Measurements from ENCODE around the gene LPAR6.
"Not testable (repeated sequence)": the region's sequence is repeated elsewhere in the genome, so short reads cannot be mapped to it uniquely, and the experiment has no call there.

LPAR6 gene, protein sequence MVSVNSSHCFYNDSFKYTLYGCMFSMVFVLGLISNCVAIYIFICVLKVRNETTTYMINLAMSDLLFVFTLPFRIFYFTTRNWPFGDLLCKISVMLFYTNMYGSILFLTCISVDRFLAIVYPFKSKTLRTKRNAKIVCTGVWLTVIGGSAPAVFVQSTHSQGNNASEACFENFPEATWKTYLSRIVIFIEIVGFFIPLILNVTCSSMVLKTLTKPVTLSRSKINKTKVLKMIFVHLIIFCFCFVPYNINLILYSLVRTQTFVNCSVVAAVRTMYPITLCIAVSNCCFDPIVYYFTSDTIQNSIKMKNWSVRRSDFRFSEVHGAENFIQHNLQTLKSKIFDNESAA

DNA sequence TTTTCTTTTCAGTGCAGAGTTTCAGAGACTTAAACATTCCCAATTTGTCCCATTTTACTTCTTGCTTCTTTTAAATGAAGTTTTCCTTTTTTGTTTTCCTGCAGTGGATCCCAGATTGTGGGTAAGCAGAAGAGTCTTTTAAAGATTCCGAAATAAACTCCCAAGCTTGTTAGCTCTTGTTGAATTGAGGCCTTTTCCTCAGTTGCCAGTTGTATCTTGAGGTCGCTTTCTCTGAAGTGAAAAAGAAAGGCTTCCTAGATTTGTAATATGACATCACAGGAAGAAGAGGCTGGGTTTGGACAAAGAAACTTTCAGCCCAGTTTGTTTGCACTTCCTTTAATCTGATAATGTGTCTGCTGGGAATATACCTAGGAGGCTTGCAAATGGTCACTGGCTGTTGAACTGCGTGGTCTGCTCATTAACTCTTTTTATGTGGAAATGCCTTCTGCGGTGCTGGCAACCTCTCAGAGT, at the start of gene LPAR6:
Gene LPAR6, minus strand, starts transcription at position 233 of the 471 bp plus-strand sequence. CDS start 690 bp downstream, outside the sequence.
- no peak for DNase-seq

DNA sequence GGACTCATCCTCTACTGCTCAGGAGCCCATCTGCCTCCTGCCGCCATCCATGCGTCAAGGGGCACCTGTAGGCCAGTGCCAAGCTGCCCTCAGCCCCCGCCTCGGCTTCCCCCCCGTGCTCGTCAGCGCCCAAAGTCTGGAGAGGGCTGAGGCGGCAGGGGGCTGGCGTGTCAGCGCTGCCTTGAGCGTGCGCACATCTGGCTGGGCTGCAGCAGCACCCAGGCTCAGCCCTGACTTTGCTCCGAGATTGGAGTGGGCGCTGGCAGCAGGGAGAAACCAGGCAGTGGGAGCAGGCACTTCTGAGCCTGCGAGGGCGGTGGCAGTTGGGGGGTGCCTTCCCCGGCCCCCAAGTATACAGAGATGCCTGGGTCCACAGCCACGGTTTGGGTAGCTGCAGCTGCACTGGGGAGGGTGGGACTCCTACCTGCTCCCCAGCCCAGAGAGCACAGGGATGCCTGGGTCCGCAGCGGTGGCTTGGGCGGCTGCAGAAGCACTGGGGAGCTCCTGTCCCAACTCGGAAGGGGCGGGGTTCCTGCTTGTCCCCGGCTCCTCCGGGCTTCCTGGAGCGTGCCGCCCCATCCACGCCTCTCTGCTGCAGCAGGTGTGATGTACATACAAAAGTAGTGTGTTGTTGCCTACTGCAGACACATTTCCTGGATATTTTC, 44.8 kb upstream of the LPAR6 start:
- DNase-seq, result no peak

DNA sequence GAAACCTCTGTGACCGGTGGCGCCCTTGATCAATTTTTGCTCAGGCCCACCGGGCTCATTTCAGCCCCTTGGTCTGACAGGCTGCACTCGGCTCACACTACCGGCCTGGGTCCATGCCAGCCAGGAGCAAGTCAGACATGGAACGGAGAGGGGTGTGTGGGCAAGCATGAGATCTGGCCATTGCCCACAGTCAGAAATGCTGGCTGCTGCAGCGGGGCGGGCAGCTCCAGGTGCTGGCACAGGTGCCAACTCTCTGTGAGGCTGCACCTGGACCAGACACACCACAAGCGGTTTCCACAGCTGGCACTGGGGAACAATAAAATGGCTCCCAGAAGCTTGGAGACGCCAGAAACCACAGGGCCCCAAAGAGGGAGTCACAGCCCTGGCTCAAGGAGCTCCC, 43.6 kb upstream of the LPAR6 start:
- DNase-seq, result no peak

DNA sequence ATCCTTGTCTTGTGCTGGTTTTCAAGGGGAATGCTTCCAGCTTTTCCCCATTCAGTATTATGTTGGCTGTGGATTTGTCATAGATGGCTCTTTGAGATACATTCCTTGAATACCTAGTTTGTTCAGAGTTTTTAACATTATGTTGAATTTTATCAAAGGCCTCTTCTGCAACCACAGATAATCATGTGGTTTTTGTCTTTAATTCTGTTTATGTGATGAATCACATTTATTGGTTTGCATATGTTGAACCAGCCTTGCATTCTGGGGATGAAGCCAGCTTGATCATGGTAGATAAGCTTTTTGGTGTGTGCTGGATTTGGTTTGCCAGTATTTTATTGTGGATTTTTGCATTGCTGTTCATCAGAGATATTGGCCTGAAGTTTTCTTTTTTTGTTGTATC, 38.3 kb upstream of the LPAR6 start:
- not testable (repeated sequence) for DNase-seq

DNA sequence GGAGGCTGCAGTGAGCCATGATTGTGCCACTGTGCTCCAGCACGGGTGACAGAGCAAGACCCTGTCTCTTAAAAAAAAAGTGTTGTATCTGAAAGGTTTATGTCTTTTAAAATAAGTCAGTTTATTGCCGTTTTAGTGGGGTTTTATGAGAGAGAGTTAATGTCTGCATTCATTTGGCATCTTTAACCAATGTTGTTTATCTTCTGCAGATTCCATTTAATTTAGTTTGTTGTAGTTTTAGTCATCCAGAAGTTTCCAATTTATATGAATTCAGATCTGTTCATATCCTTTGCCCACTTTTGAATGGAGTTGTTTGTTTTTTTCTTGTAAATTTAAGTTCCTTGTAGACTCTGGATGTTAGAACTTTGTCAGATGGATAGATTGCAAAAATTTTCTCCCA, 36.7 kb upstream of the LPAR6 start:
- no peak for DNase-seq

DNA sequence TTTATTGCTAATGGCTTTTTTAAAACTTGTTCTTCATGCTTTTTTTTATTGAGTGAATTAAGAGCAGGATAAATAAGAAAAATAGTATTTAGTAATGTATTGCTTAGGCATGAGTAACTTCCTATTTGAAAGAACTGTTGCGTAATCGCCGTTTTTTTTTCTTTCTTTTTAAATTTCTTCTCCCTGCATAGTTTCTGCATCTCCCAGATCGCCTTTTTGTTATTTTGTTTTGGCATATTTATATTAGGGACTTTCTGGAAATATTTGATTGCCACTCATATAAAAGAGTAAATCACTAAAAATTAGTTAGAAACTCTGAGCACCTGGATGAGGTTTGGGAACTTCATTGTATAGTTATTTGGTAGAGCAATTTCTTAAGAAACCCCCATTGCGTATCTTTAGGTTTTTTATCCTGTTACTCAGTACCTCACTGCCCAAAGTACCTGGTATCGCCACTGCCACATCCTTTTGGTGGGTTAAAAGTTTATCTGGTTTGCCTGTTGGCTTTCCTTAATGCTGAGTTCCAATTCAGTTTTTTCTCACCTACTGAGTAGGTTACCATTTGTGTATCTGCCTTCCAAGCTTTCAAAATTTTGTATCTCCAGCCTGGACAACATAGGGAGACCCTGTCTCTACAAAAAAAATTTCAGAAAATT, 36.2 kb upstream of the LPAR6 start:
- no peak for DNase-seq

DNA sequence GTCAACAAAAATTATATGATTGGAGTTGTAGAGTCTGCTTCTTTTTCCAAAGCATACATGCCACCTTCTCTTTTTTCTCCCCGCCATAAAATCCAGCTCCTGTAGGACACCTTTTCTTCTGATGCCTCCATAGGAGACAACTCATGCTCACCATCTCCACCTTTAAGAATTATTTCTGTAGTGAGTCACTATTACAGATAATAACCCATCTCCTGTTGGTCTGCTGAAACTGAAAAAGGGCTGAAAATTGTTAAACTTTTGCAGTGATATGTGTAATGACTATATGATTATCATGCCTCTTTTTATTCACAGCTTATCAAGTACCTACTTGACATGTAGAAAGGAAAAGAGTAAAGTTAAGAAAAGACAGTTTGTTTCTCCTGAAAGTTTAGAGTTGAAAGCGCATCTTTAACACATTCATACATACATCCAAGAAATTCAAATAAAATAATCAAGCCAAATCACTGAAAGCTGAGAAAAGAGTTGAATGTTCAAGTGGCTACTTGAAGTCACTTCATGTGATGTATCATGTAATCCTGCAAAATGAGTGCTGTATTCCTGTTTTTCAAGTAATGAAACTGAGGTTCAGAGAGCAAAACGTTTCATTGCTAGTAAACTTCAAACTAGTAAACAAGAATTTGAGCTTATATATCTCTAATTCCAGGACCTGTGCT, 35.5 kb upstream of the LPAR6 start:
- no peak for DNase-seq

DNA sequence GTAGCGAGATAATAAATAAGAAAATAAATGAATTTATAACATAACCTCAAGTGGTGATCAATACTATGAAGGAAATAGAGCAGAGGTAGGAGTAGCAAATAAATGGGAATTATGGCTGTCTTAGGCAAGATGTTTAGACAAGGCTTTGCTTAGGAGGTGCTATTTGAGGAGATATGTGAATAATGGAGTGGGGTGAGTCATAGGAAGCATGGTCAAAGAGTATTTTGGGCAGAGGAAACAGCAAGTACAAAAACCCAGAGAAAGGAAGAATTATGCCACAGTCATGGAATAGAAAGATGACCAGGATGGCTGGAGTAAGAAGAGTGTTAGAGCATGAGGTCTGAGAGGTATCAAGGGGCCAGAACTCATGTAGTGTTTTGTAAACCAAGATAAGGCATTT, 33.6 kb upstream of the LPAR6 start:
- no peak for DNase-seq

DNA sequence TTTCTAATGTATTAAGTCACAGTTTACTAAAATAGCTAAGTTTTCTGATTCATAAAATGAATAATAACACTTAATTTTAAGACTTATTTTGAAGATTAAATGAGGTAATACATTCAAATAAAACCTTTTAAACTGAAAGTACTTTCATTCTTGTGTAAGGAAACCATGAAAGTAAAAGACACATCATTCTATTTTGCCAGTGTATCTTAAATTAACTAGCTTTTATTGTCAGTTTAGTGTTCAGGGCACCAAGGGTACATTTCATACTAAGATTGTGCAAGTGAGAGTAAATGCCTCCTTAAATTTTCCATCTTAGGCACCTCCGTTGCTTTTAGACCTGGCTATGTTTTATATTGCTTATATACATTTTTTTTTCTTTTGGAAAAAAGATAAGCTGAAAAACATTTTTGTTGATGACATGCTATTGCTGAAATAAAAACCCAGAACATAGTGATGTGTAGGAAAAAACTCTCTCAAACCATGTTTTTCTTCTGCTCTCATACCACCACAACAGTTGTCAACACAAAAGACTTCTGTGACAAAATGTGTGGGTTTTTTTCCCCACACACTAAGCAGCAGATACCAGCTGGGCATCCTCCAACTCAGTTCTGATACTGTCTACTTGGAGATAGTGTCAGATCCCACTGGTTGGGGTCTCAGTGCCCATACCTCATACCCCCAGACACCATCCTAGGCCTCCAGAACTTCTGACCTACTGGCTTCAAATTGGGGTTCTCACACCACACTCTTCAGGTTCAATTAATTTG, 30.7 kb upstream of the LPAR6 start:
- DNase-seq, result no peak

DNA sequence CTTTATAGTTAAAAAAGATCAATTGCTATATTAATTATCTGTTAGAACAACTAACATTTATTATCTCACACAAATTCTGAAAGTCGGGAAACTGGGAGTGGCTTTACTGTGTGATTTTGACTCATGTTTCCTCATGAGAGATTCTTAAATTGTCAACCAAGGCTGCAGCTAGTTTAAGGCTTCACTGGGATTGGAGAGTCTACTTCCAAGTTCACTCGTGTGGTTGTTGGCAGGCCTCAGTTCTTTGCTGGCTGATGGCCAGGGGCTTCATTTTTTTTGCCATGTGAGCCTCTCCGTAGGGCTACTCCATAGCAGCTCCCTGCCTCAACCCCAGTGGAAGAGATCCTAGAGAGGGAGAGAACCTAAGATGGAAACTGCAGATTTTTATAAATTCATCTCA, 24.5 kb upstream of the LPAR6 start:
- no peak for DNase-seq

DNA sequence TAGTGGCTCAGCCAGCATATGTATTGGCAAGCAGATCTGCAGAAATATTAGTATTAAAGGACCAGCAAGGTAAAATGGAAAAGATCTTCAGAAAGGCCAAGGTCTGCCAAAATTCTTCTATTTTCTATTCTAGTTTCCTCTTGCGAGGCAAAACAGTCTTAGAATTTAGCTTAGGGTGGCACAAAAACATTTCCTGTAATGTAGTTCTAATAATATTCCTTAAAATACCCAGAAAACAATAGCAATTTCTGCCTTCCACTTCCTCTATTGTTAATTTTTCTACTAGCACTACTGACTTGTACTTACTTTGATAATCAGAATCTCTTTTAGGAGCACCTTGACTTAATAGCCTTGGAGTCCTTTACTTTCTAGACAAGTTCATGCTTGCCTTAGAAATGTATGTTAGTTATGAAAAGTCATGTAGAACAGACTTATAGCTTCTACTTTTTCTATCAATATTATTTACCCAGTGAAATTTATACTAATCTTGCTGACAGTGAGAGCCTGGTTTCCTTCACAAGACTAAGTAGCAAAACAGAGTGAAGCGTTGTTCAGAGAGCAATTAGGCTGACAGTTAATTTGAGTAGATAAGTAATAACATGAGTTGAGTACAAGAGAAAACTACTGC, 23.9 kb upstream of the LPAR6 start:
- DNase-seq, result no peak

DNA sequence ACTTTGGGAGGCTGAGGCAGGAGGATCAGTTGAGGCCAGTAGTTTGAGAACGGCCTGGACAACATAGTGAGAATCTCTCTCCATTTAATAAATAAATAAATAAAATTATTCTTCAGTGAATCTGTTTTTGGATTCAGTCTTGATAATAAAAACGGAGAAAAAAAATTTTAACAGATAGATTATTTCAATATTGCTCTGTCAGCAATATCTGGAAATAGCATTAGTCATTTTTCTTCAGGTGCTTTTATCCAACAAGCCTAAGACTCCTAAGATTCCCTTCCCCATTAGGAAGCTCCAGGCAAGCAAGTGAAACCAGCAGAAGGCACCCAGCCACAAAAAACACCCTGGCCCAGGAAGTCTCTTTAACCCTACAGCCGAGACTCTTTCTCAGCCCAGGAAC, 21.3 kb upstream of the LPAR6 start:
- no peak for DNase-seq

DNA sequence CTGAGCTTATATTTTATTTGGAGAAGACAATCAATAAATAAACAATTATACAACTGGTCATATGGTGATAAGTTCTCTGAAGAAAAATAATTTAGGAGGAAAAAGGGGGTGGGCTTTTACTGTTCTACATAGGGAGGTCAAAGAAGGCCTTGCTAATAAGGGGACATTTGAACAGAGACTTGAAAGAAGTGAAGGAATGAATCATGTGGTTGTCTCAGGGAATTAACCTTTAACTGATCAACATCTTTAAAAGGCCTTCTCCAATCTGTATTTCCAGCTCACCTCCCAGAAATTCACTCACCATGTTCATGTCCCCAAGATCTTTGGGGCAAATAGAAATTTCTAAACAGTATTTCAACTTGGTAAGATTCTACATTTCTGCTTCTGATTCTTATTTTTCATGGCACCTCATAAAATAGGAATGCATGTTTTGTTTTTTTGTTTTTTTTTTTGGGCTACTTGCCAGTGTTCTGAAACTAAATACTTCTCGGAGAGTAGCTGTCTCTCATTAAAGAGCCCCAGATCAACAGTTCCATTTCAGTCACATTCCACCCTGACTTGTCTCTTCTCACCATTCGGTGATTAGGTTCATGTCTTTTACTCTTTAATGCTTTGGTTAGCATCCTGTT, 19.2 kb upstream of the LPAR6 start:
- no peak for DNase-seq

DNA sequence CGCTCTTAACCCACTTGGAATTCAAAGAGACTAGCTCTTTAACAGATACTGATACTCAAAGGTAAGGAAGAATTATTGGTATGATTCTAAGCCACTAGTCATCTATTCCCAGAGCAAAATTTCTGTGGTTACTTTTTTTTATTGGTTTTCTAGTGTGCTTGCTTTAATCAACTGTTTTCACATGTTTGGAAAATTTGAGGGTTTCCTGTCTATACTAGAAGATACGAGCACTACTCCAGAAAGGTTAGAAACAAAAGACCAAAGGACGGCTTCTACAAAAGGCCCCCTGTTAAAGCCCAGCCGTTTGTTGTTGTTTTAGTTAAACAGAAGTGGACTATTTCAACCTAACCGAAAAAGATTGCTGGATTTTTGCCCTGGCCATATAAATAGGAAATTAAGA, 18.5 kb upstream of the LPAR6 start:
- no peak for DNase-seq

DNA sequence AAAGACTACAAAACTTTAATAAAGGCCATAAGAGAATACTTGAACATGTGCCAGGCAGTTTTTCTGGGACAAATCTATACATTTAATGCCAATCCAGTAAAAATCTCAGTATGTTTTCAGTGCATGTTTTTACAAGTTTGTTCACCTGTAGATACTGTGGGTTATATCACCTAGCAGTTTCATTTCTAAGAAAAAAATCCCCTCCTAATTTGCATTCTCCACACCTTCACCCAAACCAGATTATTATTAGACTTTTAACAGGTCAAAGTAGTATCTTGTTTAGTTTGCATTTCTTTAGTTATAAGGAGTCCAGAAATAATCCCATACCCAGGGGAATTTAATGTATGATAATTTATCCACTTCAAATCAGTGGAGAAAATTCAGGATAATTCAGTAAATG, 17.0 kb upstream of the LPAR6 start:
- no peak for DNase-seq

DNA sequence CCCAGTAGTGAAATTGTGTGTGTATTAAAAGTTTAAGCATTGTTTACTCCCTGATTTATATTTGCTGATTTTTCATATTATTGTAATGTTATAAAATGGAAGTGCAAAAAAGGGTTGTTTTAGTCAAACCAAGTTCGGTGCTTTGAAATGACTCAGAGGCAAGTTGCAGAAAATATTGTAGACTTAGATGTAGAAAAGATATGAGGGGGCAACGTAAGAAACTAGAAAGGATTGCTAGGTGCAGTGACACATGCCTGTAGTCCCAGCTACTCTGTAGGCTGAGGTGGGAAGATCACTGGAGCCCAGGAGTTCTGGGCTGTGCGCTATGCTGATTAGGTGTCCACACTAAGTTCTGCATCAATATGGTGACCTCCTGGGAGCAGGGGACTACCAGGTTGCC, 16.1 kb upstream of the LPAR6 start:
- DNase-seq, result no peak

DNA sequence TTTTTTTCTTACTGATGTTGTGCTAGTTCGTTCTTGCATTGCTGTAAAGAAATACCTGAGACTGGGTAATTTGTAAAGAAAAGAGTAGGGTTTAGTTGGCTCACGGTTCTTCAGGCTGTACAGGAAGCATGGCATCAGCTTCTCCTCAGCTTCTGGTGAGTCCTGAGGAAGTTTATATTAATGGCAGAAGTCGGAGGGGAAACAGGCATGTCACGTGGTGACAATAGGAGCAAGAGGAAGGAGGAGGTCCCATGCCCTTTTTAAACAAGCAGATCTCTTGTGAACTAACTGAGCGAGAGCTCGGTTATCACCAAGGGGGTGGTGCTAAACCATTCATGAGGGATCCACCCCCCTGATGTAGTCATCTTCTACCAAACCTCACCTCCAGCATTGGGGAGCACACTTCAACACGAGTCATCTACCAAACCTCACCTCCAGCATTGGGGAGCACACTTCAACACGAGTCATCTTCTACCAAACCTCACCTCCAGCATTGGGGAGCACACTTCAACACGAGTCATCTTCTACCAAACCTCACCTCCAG, 13.9 kb upstream of the LPAR6 start:
- DNase-seq, result not testable (repeated sequence)

DNA sequence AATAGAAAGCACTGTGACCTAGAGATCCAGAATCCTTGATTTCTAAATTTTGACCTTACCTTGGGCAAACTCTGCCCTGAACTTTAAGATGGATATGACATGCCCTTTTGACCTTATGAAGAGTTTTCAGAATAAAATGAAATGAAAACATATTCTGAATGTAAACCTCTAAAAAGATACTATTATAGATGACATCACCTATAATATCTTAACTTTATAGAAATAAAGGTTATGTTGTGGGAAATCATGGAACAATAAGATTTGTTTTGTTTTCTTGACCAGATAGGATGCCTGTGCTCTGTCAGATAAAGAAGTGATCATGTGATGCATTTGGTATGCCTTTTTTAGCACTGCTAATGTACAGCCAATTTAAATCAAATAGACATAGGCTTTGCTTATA, 13.1 kb upstream of the LPAR6 start:
- no peak for DNase-seq

DNA sequence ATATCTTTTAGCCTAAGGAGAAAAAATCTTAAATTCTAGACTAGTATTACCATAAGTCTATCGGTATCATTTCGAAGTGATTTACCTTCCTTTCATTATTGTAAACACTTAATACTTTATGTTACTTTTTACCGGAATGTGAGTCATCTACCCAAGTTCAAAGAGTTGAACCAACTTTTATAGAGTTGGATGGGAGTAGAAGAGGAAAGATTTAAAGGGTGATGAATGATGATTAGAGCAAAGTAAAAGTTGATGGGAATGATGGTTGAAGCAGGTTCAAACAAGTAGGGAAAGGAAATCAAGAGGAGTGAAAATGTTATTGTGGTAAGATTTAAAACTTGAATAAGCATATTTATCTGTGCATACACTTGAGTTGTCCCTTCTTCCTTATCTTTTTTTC, 11.3 kb upstream of the LPAR6 start:
- DNase-seq, result no peak

DNA sequence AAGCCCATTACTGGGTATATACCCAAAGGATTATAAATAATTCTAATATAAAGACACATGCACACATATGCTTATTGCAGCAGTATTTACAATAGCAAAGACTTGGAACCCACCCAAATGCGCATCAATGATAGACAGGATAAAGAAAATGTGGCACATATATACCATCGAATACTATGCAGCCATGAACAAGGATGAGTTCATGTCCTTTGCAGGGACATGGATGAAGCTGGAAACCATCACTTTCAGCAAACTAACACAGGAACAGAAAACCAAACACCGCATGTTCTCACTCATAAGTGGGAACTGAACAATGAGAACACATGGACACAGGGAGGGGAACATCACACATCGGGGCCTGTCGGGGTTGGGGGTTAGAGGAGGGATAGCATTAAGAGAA, 9.1 kb upstream of the LPAR6 start:
- DNase-seq, result not testable (repeated sequence)

DNA sequence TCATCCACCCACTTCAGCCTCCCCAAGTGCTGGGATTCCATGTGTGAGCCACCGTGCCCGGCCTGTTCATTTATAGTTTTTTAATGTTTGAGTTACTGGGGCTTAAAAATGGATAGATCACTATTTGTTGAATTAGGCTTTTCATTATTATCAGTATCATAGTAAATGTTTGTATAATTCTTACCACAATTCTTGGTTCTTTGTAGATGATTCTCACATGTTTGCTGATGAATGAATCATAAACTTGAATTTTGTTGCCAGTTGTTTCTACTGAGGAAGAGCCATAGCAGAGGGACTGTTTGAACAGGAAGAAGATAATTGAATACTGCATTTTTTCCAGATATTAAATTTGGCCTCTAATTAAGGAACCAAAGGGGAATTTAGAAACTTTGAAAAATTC, 2.6 kb upstream of the LPAR6 start:
- DNase-seq, result no peak
